Chondrocyte (in vitro differentiated cells): ENCODE results near the gene FAM240A. TPM values are rescaled to one million over a fixed set of nuclear protein-coding genes. Genes with fewer than 3 reads are reported as not detected.

ENCODE experiments used
- DNase-seq: peaks from one replicate; pipeline ENCODE4 v3.0.0; 2021; ENCODE audit warnings: mixed read lengths, low spot score
- H3K27ac Mint-ChIP-seq: one replicate; pipeline ENCODE4 v1.8.0; 2021; ENCODE audit warnings: mild to moderate bottlenecking, moderate library complexity, mixed read lengths; ENCODE audit not compliant: unreplicated experiment
- H3K27me3 Mint-ChIP-seq: 2 replicates; pipeline ENCODE4 v1.8.0; 2021; ENCODE audit warnings: low read depth, mixed read lengths
- H3K36me3 Mint-ChIP-seq: 2 replicates; pipeline ENCODE4 v1.8.0; 2021; ENCODE audit warnings: low read depth, mixed read lengths
- H3K4me1 Mint-ChIP-seq: 2 replicates; pipeline ENCODE4 v1.8.0; 2021; ENCODE audit warnings: low read depth, mild to moderate bottlenecking, mixed read lengths
- H3K4me3 Mint-ChIP-seq: one replicate; pipeline ENCODE4 v1.8.0; 2021; ENCODE audit warnings: mild to moderate bottlenecking, moderate library complexity, mixed read lengths; ENCODE audit not compliant: unreplicated experiment
- H3K9me3 Mint-ChIP-seq: 2 replicates; pipeline ENCODE4 v1.8.0; 2021; ENCODE audit warnings: low read depth, mixed read lengths
- total RNA-seq: library from RNA; stranded (reverse); gene quantifications from 3 replicates; pipeline ENCODE4 v1.2.1, GENCODE V29; 2021
- TF ChIP-seq, protein P1 (sequence below): fragments of 200-600 bp; sonication (generic); IDR thresholded peaks from 2 replicates; pipeline ENCODE4 v1.5.0; 2021; ENCODE audit warnings: antibody characterized with exemption, mild to moderate bottlenecking, moderate library complexity

The FAM240A gene
- total RNA-seq, 1 donor from 2014 or later = not detected

GRCh38 chr3:46619845-46620778, 7.8 kb downstream of the FAM240A start:
- Mint-ChIP-seq H3K27me3 (peaks cover 32% of the 10 kb centered on the region), H3K36me3 (no peaks in the 10 kb centered on the region), H3K9me3 (no peaks in the 10 kb centered on the region), H3K4me1 (peaks cover 6% of the 10 kb centered on the region), H3K4me3 (no peak overlapping the region), H3K27ac (no peak overlapping the region)
- TF ChIP-seq, protein P1, sequence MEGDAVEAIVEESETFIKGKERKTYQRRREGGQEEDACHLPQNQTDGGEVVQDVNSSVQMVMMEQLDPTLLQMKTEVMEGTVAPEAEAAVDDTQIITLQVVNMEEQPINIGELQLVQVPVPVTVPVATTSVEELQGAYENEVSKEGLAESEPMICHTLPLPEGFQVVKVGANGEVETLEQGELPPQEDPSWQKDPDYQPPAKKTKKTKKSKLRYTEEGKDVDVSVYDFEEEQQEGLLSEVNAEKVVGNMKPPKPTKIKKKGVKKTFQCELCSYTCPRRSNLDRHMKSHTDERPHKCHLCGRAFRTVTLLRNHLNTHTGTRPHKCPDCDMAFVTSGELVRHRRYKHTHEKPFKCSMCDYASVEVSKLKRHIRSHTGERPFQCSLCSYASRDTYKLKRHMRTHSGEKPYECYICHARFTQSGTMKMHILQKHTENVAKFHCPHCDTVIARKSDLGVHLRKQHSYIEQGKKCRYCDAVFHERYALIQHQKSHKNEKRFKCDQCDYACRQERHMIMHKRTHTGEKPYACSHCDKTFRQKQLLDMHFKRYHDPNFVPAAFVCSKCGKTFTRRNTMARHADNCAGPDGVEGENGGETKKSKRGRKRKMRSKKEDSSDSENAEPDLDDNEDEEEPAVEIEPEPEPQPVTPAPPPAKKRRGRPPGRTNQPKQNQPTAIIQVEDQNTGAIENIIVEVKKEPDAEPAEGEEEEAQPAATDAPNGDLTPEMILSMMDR = no peak
- no peak for DNase-seq

GRCh38 chr3:46624533-46624932, 12.2 kb downstream of the FAM240A start:
- no peaks in the 10 kb centered on the region for H3K36me3 Mint-ChIP-seq
- H3K27ac Mint-ChIP-seq = no peak overlapping the region
- TF ChIP-seq, protein P1 = no peak
- peaks cover 13% of the 10 kb centered on the region for H3K27me3 Mint-ChIP-seq
- no peak for DNase-seq
- H3K4me1 Mint-ChIP-seq = peaks cover 12% of the 10 kb centered on the region
- H3K4me3 Mint-ChIP-seq = no peak overlapping the region
- H3K9me3 Mint-ChIP-seq = no peaks in the 10 kb centered on the region

GRCh38 chr3:46624975-46625490, 12.7 kb downstream of the FAM240A start:
- Mint-ChIP-seq H3K36me3 (no peaks in the 10 kb centered on the region), H3K27me3 (peaks cover 13% of the 10 kb centered on the region), H3K27ac (no peak overlapping the region), H3K9me3 (no peaks in the 10 kb centered on the region), H3K4me1 (peaks cover 13% of the 10 kb centered on the region), H3K4me3 (no peak overlapping the region)
- no peak for DNase-seq
- TF ChIP-seq, protein P1 = no peak

- Mint-ChIP-seq H3K27me3 (peaks cover 11% of the 10 kb centered on the region), H3K4me3 (no peak overlapping the region), H3K27ac (no peak overlapping the region), H3K4me1 (peaks cover 13% of the 10 kb centered on the region), H3K36me3 (no peaks in the 10 kb centered on the region), H3K9me3 (no peaks in the 10 kb centered on the region)
- TF ChIP-seq, protein P1 = no peak
- no peak for DNase-seq
These were observed 13.7 kb downstream of the FAM240A start for GRCh38 chr3:46626039-46626438.

GRCh38 chr3:46627078-46627477, 14.8 kb downstream of the FAM240A start:
- H3K9me3 Mint-ChIP-seq = no peaks in the 10 kb centered on the region
- no peaks in the 10 kb centered on the region for H3K36me3 Mint-ChIP-seq
- DNase-seq = no peak
- peaks cover 13% of the 10 kb centered on the region for H3K4me1 Mint-ChIP-seq
- H3K27ac Mint-ChIP-seq = no peak overlapping the region
- TF ChIP-seq, protein P1 = no peak
- H3K4me3 Mint-ChIP-seq = no peak overlapping the region
- peaks cover 8% of the 10 kb centered on the region for H3K27me3 Mint-ChIP-seq
